Ovary (tissue), 3 donors: Measurements from ENCODE around the gene LPAR1.

Source experiments
- CTCF ChIP-seq, 3 donors: fragments of 450-650 bp in 2 of 3; fragments of 200-600 bp in 1 of 3; IDR thresholded peaks; one replicate each; pipeline versions ENCODE4 v1.5.1 to v1.8.0; 2016 to 2022; ENCODE audit warnings: antibody characterized with exemption in 3 of 3, mild to moderate bottlenecking in 1 of 3
- EP300 ChIP-seq: sonication (generic); formaldehyde crosslinking; IDR thresholded peaks from one replicate; pipeline ENCODE4 v1.6.1; 2017; ENCODE audit warnings: antibody characterized with exemption
- POLR2A ChIP-seq: fragments of 450-650 bp; IDR thresholded peaks from one replicate; pipeline ENCODE4 v1.6.1; 2017; ENCODE audit warnings: antibody characterized with exemption, mild to moderate bottlenecking, moderate library complexity
- donor health status: DM: no; HTN: no; CAD: no.

- no peak for TF ChIP-seq CTCF (IDR thresholded peaks at IDR 0.05)
- TF ChIP-seq POLR2A, result no peak
- no peak for TF ChIP-seq EP300
Observed at GRCh38 chr9:111068771-111069170, 30.5 kb upstream of the LPAR1 start.
